Mononuclear cell (primary cell): ENCODE data around the gene SCRT2. TPM values are rescaled to one million over a fixed set of nuclear protein-coding genes. Genes with fewer than 3 reads are reported as not detected.

ENCODE experiments used
- H3K27me3 ChIP-seq: 2 replicates; pipeline ENCODE4 v1.6.0; 2011; ENCODE audit warnings: low read length, control low read depth; ENCODE audit not compliant: insufficient read depth
- H3K4me1 ChIP-seq: 2 replicates; pipeline ENCODE4 v1.5.1; 2011; ENCODE audit warnings: mild to moderate bottlenecking, low read length, control low read depth; ENCODE audit not compliant: insufficient read depth
- H3K4me3 ChIP-seq: 2 replicates; pipeline ENCODE4 v1.5.1; 2011; ENCODE audit warnings: mild to moderate bottlenecking, low read length, moderate library complexity
- H3K9me3 ChIP-seq: 2 replicates; pipeline ENCODE4 v1.5.1; 2011; ENCODE audit warnings: low read depth, mild to moderate bottlenecking, control low read depth, low read length
- total RNA-seq: library from RNA; depleted of rRNA; stranded (reverse); fragments of >200 nt; gene quantifications from one replicate; pipeline ENCODE4 v1.2.3, GENCODE V29; 2012

Gene SCRT2
- total RNA-seq, 1 donor = not detected

GRCh38 chr20:623021-623420 is 52.6 kb downstream of the SCRT2 start:
- no peaks in the 10 kb centered on the region for H3K27me3 ChIP-seq
- H3K4me3 ChIP-seq = no peak overlapping the region
- H3K4me1 ChIP-seq = no peaks in the 10 kb centered on the region
- no peaks in the 10 kb centered on the region for H3K9me3 ChIP-seq

- Histone ChIP-seq H3K27me3 (no peaks in the 10 kb centered on the region), H3K4me3 (no peak overlapping the region), H3K4me1 (no peaks in the 10 kb centered on the region), H3K9me3 (no peaks in the 10 kb centered on the region)
Observed at GRCh38 chr20:622161-622560, 53.4 kb downstream of the SCRT2 start.

GRCh38 chr20:621125-621756 is 54.4 kb downstream of the SCRT2 start:
- no peak overlapping the region for H3K4me3 ChIP-seq
- no peaks in the 10 kb centered on the region for H3K4me1 ChIP-seq
- no peaks in the 10 kb centered on the region for H3K9me3 ChIP-seq
- H3K27me3 ChIP-seq = no peaks in the 10 kb centered on the region

- Histone ChIP-seq H3K9me3 (no peaks in the 10 kb centered on the region), H3K27me3 (no peaks in the 10 kb centered on the region), H3K4me1 (no peaks in the 10 kb centered on the region), H3K4me3 (no peak overlapping the region)
Observed at GRCh38 chr20:620246-620645, 55.4 kb downstream of the SCRT2 start.

- Histone ChIP-seq H3K4me1 (no peaks in the 10 kb centered on the region), H3K9me3 (no peaks in the 10 kb centered on the region), H3K4me3 (no peak overlapping the region), H3K27me3 (no peaks in the 10 kb centered on the region)
Observed at GRCh38 chr20:618980-619379, 56.6 kb downstream of the SCRT2 start.

GRCh38 chr20:617934-618690 is 57.5 kb downstream of the SCRT2 start:
- Histone ChIP-seq H3K9me3 (no peaks in the 10 kb centered on the region), H3K4me1 (no peaks in the 10 kb centered on the region), H3K27me3 (no peaks in the 10 kb centered on the region), H3K4me3 (no peak overlapping the region)

GRCh38 chr20:615514-615913 is 60.1 kb downstream of the SCRT2 start:
- peaks cover under 1% of the 10 kb centered on the region for H3K4me1 ChIP-seq
- no peaks in the 10 kb centered on the region for H3K9me3 ChIP-seq
- H3K27me3 ChIP-seq = peaks cover 24% of the 10 kb centered on the region
- no peak overlapping the region for H3K4me3 ChIP-seq

GRCh38 chr20:611843-612185 is 63.8 kb downstream of the SCRT2 start:
- Histone ChIP-seq H3K4me1 (peaks cover 4% of the 10 kb centered on the region), H3K27me3 (peaks cover 45% of the 10 kb centered on the region)

More at GRCh38 chr20:611843-612185, 63.8 kb downstream of the SCRT2 start:
- Histone ChIP-seq H3K9me3 (no peaks in the 10 kb centered on the region), H3K4me3 (no peak overlapping the region)

Other genes starting within 250 kb of the SCRT2 start
- 16.2 TPM for gene TBC1D20, start 213.3 kb downstream of the SCRT2 start, total RNA-seq
- gene CSNK2A1, start 132.0 kb downstream of the SCRT2 start, total RNA-seq = 54.7 TPM
- not detected for gene TCF15, start 65.5 kb downstream of the SCRT2 start, total RNA-seq
- 35.2 TPM for gene SRXN1, start 22.6 kb downstream of the SCRT2 start, total RNA-seq
- gene SLC52A3, start 92.7 kb upstream of the SCRT2 start, total RNA-seq = not detected
- gene FAM110A, start 157.9 kb upstream of the SCRT2 start, total RNA-seq = 10.6 TPM
- gene ANGPT4, start 240.5 kb upstream of the SCRT2 start, total RNA-seq = not detected